Gastrocnemius medialis (tissue), 4 donors: ENCODE measurements around the gene ZMIZ2. TPM values are rescaled to one million over a fixed set of nuclear protein-coding genes. Genes with fewer than 3 reads are reported as not detected.
"Not testable (repeated sequence)": the region's sequence is repeated elsewhere in the genome, so short reads cannot be mapped to it uniquely, and the experiment has no call there.

Source experiments
- ATAC-seq, 2 donors: fragments of 150-250 bp; one replicate each; pipeline ENCODE4 v1.9.1; 2016
- DNase-seq, 2 donors: peaks; one replicate each; pipeline ENCODE4 v3.0.0-alpha.2; 2019
- H3K27ac ChIP-seq, 4 donors: fragments of 200-600 bp; sonication (generic); 1 replicate in 1 of 4; 2 replicates in 3 of 4; pipeline ENCODE4 v1.5.1; 2016 to 2018; ENCODE audit warnings: mild to moderate bottlenecking in 2 of 4, moderate library complexity in 1 of 4
- H3K27me3 ChIP-seq, 3 donors: fragments of 200-600 bp; sonication (generic) in 2 of 3; 1 replicate in 1 of 3; 2 replicates in 2 of 3; pipeline versions ENCODE4 v1.5.1 to v1.6.0; 2016 to 2019; ENCODE audit warnings: mild to moderate bottlenecking in 1 of 3, moderate library complexity in 1 of 3
- H3K36me3 ChIP-seq, 2 donors: fragments of 200-600 bp; sonication (generic) in 1 of 2; one replicate each; pipeline ENCODE4 v1.5.1; 2017 to 2018
- H3K4me1 ChIP-seq, 2 donors: fragments of 200-600 bp; sonication (generic) in 1 of 2; one replicate each; pipeline ENCODE4 v1.5.1; 2016 to 2017; ENCODE audit warnings: mild to moderate bottlenecking in 2 of 2
- H3K4me3 ChIP-seq, 4 donors: fragments of 200-600 bp; sonication (generic) in 3 of 4; 1 replicate in 1 of 4; 2 replicates in 3 of 4; pipeline ENCODE4 v1.5.1; 2016 to 2019; ENCODE audit warnings: mild to moderate bottlenecking in 2 of 4
- H3K9me3 ChIP-seq, 3 donors: fragments of 200-600 bp; sonication (generic) in 2 of 3; 1 replicate in 1 of 3; 2 replicates in 2 of 3; pipeline ENCODE4 v1.5.1; 2016 to 2019
- POLR2A ChIP-seq, 2 donors: fragments of 450-650 bp; IDR thresholded peaks; one replicate each; pipeline ENCODE4 v1.6.1; 2017; ENCODE audit warnings: antibody characterized with exemption in 2 of 2, mild to moderate bottlenecking in 2 of 2, moderate library complexity in 2 of 2
- in situ Hi-C, 4 donors: fragments of 200-750 bp; cut with MboI; loops; one replicate each; pipeline versions ENCODE4 v1.15.0 to v1.8.0; 2017; ENCODE audit warnings: low sequenced_read_pairs in 4 of 4
- intact Hi-C: fragments of 100-400 bp; cut with DNase I; formaldehyde crosslinking; loops from one replicate; pipeline ENCODE4 v1.15.1; 2023; ENCODE audit warnings: low total_unique reads
- total RNA-seq, 4 donors: library from RNA; depleted of rRNA; stranded (reverse); fragments of >200 nt; gene quantifications; one replicate each; pipeline versions ENCODE4 v1.1.0 to v1.2.3, GENCODE V29; 2016
- TF ChIP-seq, protein P1 (sequence below), 5 experiments: fragments of 450-650 bp in 3 of 5; fragments of 200-600 bp in 2 of 5; sonication (generic) in 2 of 5; IDR thresholded peaks in 4 of 5; conservative IDR thresholded peaks in 1 of 5; 1 replicate in 4 of 5; 2 replicates in 1 of 5; pipeline ENCODE4 v1.5.1; 2016 to 2019; ENCODE audit warnings: antibody characterized with exemption in 5 of 5, mild to moderate bottlenecking in 3 of 5, moderate library complexity in 3 of 5

The ZMIZ2 gene
- total RNA-seq, 4 donors from 2014 or later: 10.7 to 19.8 (median 14.0) TPM

- DNase-seq: no peak
Measured at GRCh38 chr7:44727158-44727936, 21.3 kb upstream of the ZMIZ2 start.

GRCh38 chr7:44727937-44728262 lies 20.7 kb upstream of the ZMIZ2 start:
- H3K27me3 ChIP-seq: no peaks in the 10 kb centered on the region
- in situ Hi-C loops (no loop called here), intact Hi-C loops (no loop called here)
- H3K4me3 ChIP-seq: no peak overlapping the region
- DNase-seq (no peak), ATAC-seq (no peak)
- no peak overlapping the region for H3K27ac ChIP-seq
- no peaks in the 10 kb centered on the region for H3K9me3 ChIP-seq
- no peaks in the 10 kb centered on the region for H3K36me3 ChIP-seq
- no peaks in the 10 kb centered on the region for H3K4me1 ChIP-seq
- TF ChIP-seq, protein P1, sequence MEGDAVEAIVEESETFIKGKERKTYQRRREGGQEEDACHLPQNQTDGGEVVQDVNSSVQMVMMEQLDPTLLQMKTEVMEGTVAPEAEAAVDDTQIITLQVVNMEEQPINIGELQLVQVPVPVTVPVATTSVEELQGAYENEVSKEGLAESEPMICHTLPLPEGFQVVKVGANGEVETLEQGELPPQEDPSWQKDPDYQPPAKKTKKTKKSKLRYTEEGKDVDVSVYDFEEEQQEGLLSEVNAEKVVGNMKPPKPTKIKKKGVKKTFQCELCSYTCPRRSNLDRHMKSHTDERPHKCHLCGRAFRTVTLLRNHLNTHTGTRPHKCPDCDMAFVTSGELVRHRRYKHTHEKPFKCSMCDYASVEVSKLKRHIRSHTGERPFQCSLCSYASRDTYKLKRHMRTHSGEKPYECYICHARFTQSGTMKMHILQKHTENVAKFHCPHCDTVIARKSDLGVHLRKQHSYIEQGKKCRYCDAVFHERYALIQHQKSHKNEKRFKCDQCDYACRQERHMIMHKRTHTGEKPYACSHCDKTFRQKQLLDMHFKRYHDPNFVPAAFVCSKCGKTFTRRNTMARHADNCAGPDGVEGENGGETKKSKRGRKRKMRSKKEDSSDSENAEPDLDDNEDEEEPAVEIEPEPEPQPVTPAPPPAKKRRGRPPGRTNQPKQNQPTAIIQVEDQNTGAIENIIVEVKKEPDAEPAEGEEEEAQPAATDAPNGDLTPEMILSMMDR (IDR thresholded peaks at IDR 0.05 in 4 of 5, conservative IDR thresholded peaks at IDR 0.05 in 1 of 5): no peak
- TF ChIP-seq POLR2A (IDR thresholded peaks at IDR 0.05): no peak

More at GRCh38 chr7:44727158-44727936, 21.3 kb upstream of the ZMIZ2 start:
- no peaks in the 10 kb centered on the region for H3K27me3 ChIP-seq
- no peak for ATAC-seq
- H3K27ac ChIP-seq: no peak overlapping the region
- H3K4me3 ChIP-seq: no peak overlapping the region
- in situ Hi-C loops: no loop called here
- TF ChIP-seq, protein P1 (IDR thresholded peaks at IDR 0.05 in 4 of 5, conservative IDR thresholded peaks at IDR 0.05 in 1 of 5): no peak
- TF ChIP-seq POLR2A (IDR thresholded peaks at IDR 0.05): no peak
- intact Hi-C loops: no loop called here
- no peaks in the 10 kb centered on the region for H3K36me3 ChIP-seq
- H3K4me1 ChIP-seq: no peaks in the 10 kb centered on the region
- no peaks in the 10 kb centered on the region for H3K9me3 ChIP-seq

DNA sequence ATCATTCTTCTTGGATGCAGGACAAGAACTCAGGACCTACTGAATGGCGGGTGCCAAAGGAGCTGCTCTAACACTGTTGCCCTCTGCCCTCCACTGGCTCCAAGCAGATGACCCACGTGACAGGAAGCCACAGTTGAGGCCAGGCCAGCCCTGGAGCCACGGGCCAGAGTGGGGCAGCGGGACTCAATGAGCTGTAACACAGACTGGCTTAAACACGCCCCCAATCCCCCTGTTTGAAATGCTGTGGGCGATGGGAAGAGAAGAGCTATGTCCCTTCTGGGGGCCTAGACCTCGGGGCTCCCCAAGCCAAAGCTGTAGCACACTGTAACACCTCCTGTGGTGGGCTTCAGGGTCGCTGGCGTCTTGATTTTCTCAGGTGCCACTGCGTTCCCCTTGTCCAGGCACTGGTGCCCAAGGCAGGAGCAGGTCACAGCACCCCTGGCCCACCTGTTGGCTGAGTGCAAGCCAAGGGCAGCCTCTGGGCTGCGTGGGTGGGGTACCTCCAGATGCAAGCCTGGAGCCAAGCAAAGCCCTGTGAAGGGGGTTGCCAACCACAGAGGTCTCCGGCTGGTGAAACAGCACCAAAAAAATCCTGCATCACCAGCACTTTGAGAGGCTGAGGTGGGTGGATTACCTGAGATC lies 18.6 kb upstream of the ZMIZ2 start:
- no peaks in the 10 kb centered on the region for H3K36me3 ChIP-seq
- DNase-seq (no peak), ATAC-seq (no peak)
- TF ChIP-seq, protein P1 (IDR thresholded peaks at IDR 0.05 in 4 of 5, conservative IDR thresholded peaks at IDR 0.05 in 1 of 5): no peak
- TF ChIP-seq POLR2A (IDR thresholded peaks at IDR 0.05): no peak
- intact Hi-C loops (no loop called here), in situ Hi-C loops (no loop called here)
- H3K27me3 ChIP-seq: no peaks in the 10 kb centered on the region
- H3K4me3 ChIP-seq: no peak overlapping the region
- H3K4me1 ChIP-seq: no peaks in the 10 kb centered on the region
- no peaks in the 10 kb centered on the region for H3K9me3 ChIP-seq
- no peak overlapping the region for H3K27ac ChIP-seq

DNA sequence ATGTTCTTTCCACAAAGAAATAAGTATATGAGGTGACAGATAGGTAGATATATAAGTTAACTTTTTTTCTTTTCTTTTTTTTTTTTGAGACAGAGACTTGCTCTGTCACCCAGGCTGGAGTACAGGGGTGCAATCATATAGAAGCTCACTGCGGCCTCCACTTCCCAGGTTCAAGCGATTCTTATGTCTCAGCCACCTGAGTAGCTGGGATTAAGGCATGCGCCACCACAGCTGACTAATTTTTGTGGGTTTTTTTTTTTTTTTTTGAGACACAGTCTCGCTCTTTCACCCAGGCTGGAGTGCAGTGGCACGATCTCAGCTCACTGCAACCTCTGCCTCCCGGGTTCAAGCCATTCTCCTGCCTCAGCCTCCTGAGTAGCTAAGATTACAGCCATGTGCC lies 15.7 kb upstream of the ZMIZ2 start:
- H3K9me3 ChIP-seq, H3K4me3 ChIP-seq, intact Hi-C loops, H3K36me3 ChIP-seq, in situ Hi-C loops, ATAC-seq, H3K27me3 ChIP-seq, H3K4me1 ChIP-seq, H3K27ac ChIP-seq, DNase-seq: not testable (repeated sequence)

DNA sequence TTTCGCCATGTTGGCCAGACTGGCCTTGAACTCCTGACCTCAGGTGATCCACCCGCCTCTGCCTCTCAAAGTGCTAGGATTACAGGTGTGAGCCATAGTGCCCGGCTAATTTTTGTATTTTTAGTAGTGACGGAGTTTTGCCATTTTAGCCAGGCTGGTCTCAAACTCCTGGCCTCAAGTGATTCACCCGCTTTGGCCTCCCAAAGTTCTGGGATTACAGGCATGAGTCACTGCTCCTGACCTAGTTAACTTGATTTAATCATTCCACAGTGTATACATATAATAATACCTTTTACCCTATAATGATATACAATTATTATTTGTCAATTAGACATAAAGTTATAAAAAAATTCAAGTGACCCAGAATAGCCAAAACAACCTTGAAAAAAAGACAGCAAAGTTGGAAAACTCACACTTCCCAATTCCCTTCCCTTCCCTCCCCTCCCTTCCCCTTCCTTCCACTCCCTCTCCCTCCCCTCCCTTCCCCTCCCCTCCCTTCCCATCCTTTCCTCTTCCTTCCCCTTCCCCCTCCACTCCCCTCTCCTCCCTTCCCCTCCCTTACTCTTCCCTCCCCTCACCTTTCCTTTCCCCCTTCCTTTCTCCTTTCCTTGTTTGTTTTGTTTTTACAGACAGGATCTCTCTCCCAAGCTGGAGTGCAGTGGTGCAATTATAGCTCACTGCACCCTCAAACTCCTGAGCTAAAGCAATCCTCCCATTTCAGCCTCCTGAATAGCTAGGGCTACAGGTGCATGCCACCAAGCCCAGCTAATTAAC lies 14.8 kb upstream of the ZMIZ2 start:
- Histone ChIP-seq H3K4me3 (no peak overlapping the region), H3K9me3 (no peaks in the 10 kb centered on the region), H3K36me3 (no peaks in the 10 kb centered on the region), H3K27ac (no peak overlapping the region), H3K4me1 (no peaks in the 10 kb centered on the region), H3K27me3 (no peaks in the 10 kb centered on the region)
- in situ Hi-C loops (no loop called here), intact Hi-C loops (no loop called here)
- ATAC-seq (peak; percentile 14 to 42), DNase-seq (no peak)
- no peak for TF ChIP-seq POLR2A (IDR thresholded peaks at IDR 0.05)
- TF ChIP-seq, protein P1 (IDR thresholded peaks at IDR 0.05 in 4 of 5, conservative IDR thresholded peaks at IDR 0.05 in 1 of 5): no peak
